Heart left ventricle (tissue), 16 donors: ENCODE data around the gene ATXN1. TPM values are rescaled to one million over a fixed set of nuclear protein-coding genes. Genes with fewer than 3 reads are reported as not detected.

Experiments used
- ATAC-seq, 4 donors: fragments of 200-7000 bp; cut with Tn5 transposase; one replicate each; pipeline ENCODE4 v1.9.1; 2020 to 2022; ENCODE audit warnings: moderate library complexity in 4 of 4, mild to moderate bottlenecking in 3 of 4, moderate number of reproducible peaks in 1 of 4
- DNase-seq, 5 donors: peaks; one replicate each; pipeline ENCODE4 v3.0.0-alpha.2; 2020
- H3K27ac ChIP-seq, 12 donors: fragments of 200-600 bp; sonication (generic) in 4 of 12; one replicate each; pipeline versions ENCODE4 v1.5.0 to v1.8.0; 2016 to 2022; ENCODE audit warnings: mild to moderate bottlenecking in 2 of 12
- H3K27me3 ChIP-seq, 9 donors: fragments of 200-600 bp; sonication (generic) in 2 of 9; one replicate each; pipeline versions ENCODE4 v1.5.1 to v1.8.0; 2016 to 2022; ENCODE audit warnings: mild to moderate bottlenecking in 3 of 9
- H3K36me3 ChIP-seq, 9 donors: fragments of 200-600 bp; sonication (generic) in 2 of 9; one replicate each; pipeline versions ENCODE4 v1.5.0 to v1.8.0; 2018 to 2022; ENCODE audit warnings: mild to moderate bottlenecking in 2 of 9
- H3K4me1 ChIP-seq, 12 donors: fragments of 200-600 bp; sonication (generic) in 4 of 12; one replicate each; pipeline versions ENCODE4 v1.5.0 to v1.8.0; 2016 to 2022; ENCODE audit warnings: mild to moderate bottlenecking in 3 of 12
- H3K4me3 ChIP-seq, 12 donors: fragments of 200-600 bp; sonication (generic) in 4 of 12; one replicate each; pipeline versions ENCODE4 v1.5.0 to v1.8.0; 2017 to 2022; ENCODE audit warnings: mild to moderate bottlenecking in 9 of 12, moderate library complexity in 4 of 12
- H3K9me3 ChIP-seq, 12 donors: fragments of 200-600 bp; sonication (generic) in 4 of 12; one replicate each; pipeline versions ENCODE4 v1.5.0 to v1.8.0; 2016 to 2022; ENCODE audit warnings: mild to moderate bottlenecking in 1 of 12
- POLR2A ChIP-seq, 2 donors: fragments of 450-650 bp; IDR thresholded peaks; one replicate each; pipeline ENCODE4 v1.6.1; 2017; ENCODE audit warnings: antibody characterized with exemption in 2 of 2, mild to moderate bottlenecking in 2 of 2, moderate library complexity in 2 of 2
- WGBS, 4 donors: extraction: QIAGEN DNeasy Blood & Tissue Kit in 2 of 4; methylation state at CpG; one replicate each; pipeline versions ENCODE4 v1.1.5 to v1.1.7; 2013 to 2018; 5-methylcytosine and 5-hydroxymethylcytosine counted together
- intact Hi-C, 10 donors: fragments of 100-400 bp; cut with DNase I; formaldehyde crosslinking; loops; one replicate each; pipeline versions ENCODE4 v1.11.1 to v1.14.2; 2022
- polyA plus RNA-seq, 2 donors: library from polyadenylated mRNA; stranded (reverse); fragments of 200-250 nt; gene quantifications; one replicate each; pipeline ENCODE4 v1.2.3, GENCODE V29; 2013
- total RNA-seq, 9 donors: library from RNA; depleted of rRNA in 2 of 9; stranded (reverse); fragments of >200 nt in 2 of 9; fragmentation: NEBNext Ultra II Directional in 3 of 9; extraction: Animal tissue kit (Norgen Biotek cat#: 25700) in 3 of 9; gene quantifications; one replicate each; pipeline versions ENCODE4 v1.1.0 to v1.2.4, GENCODE V29; 2016 to 2023
- TF ChIP-seq, protein P1 (sequence below), 12 donors: fragments of 200-600 bp; sonication (generic) in 4 of 12; IDR thresholded peaks; one replicate each; pipeline versions ENCODE4 v1.5.0 to v1.8.0; 2018 to 2022; ENCODE audit warnings: antibody characterized with exemption in 12 of 12, mild to moderate bottlenecking in 5 of 12
- donor health status: ischemic (EF 13 %, LVEDD 7.1; RV severe dilation, severe dysfunction).
- donor health status: healthy with polysubstance abuse.
- donor health status: DM: no; HTN: yes; CAD: no.
- donor health status: DM: no; HTN: no; CAD: no.
- donor health status: ischemic (EF 25% LVEDD 6.9; RV normal size, moderate dysfunction).
- donor health status: ischemic (EF 25% LVEDD 5.7; RV mildly dilated, moderate dysfunction).
- donor health status: healthy.
- donor health status: DM: yes; HTN: yes; CAD: no.
- donor health status: ischemic (EF 35%, LVEDD 5.7; RV mildly dilated, moderate dysfunction).
- donor health status: nonischemic (EF 11% LVEDD 7.7; RV severe dilation, severe dysfunction).
- donor health status: DM: yes; HTN: yes; CAD: no.
- donor health status: PGD.
- donor health status: ischemic (EF 29% LVEDD 5.4; RV normal size, mild dysfunction).
- donor health status: nonischemic (EF 23%, LVEDD 6.1; RV moderate dilation, normal function).

The ATXN1 gene
- total and polyA plus RNA-seq, 11 donors: 8.7 to 51.8 (median 36.0) TPM

DNA sequence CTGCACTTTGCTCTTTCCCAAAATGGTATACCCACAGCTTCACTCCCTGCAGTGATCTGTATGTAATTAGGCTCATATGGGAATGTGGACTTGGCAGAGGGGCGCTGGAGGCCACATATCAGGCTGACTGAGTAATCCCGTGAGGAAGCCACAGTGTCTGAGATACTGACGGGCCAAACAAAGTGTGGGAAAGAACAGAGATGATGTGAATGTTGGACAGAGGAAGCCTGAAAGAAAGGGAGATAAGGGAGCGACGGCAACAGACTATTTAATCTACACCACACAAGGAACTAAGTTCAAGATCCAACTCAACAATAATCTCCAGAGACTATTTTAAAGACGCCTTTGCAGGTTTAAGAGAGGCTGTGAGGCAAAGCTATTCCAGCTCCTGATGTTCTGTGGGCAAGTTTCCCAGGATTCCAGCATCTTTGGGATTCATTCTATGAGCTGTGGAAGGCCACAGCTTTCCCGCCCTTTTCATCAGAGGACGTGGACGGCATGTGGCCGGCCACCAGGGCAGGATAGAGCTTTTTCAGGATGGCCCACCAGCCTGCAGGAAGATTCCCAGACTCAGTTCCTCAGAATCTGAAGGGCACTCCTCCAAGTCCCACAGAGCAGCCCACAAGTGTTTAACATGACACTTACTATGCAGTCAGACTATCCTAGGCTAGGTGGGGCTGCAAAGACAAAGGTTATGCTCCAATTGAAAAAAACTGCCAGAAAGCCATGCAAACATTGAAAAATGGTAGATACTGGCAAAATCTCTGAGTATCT, 237.5 kb downstream of the ATXN1 start:
- H3K36me3 ChIP-seq: peaks cover 0 to 25% (median 12%) of the 10 kb centered on the region in 9 donors
- peak; percentile 68 to 86 (median 81) for ATAC-seq
- no peak for TF ChIP-seq POLR2A (IDR thresholded peaks at IDR 0.05)
- TF ChIP-seq, protein P1, sequence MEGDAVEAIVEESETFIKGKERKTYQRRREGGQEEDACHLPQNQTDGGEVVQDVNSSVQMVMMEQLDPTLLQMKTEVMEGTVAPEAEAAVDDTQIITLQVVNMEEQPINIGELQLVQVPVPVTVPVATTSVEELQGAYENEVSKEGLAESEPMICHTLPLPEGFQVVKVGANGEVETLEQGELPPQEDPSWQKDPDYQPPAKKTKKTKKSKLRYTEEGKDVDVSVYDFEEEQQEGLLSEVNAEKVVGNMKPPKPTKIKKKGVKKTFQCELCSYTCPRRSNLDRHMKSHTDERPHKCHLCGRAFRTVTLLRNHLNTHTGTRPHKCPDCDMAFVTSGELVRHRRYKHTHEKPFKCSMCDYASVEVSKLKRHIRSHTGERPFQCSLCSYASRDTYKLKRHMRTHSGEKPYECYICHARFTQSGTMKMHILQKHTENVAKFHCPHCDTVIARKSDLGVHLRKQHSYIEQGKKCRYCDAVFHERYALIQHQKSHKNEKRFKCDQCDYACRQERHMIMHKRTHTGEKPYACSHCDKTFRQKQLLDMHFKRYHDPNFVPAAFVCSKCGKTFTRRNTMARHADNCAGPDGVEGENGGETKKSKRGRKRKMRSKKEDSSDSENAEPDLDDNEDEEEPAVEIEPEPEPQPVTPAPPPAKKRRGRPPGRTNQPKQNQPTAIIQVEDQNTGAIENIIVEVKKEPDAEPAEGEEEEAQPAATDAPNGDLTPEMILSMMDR (IDR thresholded peaks at IDR 0.05): no peak
- no peaks in the 10 kb centered on the region for H3K27me3 ChIP-seq
- peak in 4 of 5 donors; percentile 33 to 51 (median 38) for DNase-seq
- H3K4me3 ChIP-seq: no peak overlapping the region
- WGBS, 4 donors: 36 to 49% (median 45%) methylated on average over 10 of the region's 10 CpGs
- peaks cover 0 to 24% (median 11%) of the 10 kb centered on the region in 12 donors for H3K4me1 ChIP-seq
- H3K9me3 ChIP-seq: no peaks in the 10 kb centered on the region
- H3K27ac ChIP-seq: peak overlapping the region in 3 of 12 donors; percentile 1 to 28 (median 20)
- intact Hi-C loops: no loop called here

DNA sequence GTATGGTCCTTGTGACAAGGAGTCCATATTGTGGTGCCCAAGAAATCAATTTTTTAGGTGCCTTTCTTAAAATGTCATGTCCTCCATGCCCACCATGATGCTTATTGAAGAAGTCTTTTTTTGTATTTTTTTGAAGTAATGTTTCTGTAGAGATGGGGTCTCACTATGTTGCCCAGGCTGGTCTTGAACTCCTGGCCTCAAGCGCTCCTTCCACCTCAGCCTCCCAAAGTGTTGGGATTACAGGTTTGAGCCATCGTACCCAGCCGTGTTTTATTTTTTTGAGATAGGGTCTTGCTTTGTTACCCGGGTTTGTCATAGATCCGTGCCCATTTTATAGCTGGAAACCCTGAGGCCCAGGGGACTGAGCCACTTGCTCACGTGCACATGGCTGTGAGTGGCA, 238.3 kb downstream of the ATXN1 start:
- Histone ChIP-seq H3K4me1 (peaks cover 0 to 26% (median 11%) of the 10 kb centered on the region in 12 donors), H3K4me3 (no peak overlapping the region), H3K27me3 (no peaks in the 10 kb centered on the region), H3K27ac (no peak overlapping the region), H3K36me3 (peaks cover 0 to 25% (median 12%) of the 10 kb centered on the region in 9 donors), H3K9me3 (no peaks in the 10 kb centered on the region)
- TF ChIP-seq, protein P1 (IDR thresholded peaks at IDR 0.05): no peak
- no peak for TF ChIP-seq POLR2A (IDR thresholded peaks at IDR 0.05)
- WGBS, 4 donors: 94 to 97% (median 95%) methylated on average over 6 of the region's 6 CpGs
- ATAC-seq: no peak
- intact Hi-C loops: no loop called here
- no peak for DNase-seq

DNA sequence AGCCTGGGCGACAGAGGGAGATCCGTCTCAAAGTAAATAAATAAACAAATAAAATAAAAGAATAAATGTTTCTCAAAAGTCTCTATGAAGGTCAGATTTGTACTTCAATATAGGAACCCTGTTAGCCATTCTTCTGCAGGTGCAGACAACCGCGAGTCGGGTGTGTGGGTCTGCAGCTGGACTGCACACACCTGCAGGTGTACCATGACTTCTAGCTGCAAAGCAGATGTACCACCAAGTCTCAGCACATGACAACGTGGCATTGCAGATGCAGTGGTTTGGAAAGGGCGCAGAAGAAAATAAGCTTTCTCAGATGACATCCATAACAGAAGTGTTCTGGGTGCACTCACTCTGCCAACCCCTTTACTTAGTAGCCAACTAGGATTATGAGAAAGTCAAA, 239.7 kb downstream of the ATXN1 start:
- DNase-seq (no peak), ATAC-seq (no peak)
- H3K4me1 ChIP-seq: peaks cover 0 to 27% (median 11%) of the 10 kb centered on the region in 12 donors
- H3K4me3 ChIP-seq: no peak overlapping the region
- H3K27me3 ChIP-seq: no peaks in the 10 kb centered on the region
- intact Hi-C loops: no loop called here
- no peak for TF ChIP-seq POLR2A (IDR thresholded peaks at IDR 0.05)
- TF ChIP-seq, protein P1 (IDR thresholded peaks at IDR 0.05): no peak
- H3K9me3 ChIP-seq: no peaks in the 10 kb centered on the region
- H3K27ac ChIP-seq: no peak overlapping the region
- peaks cover 0 to 25% (median 12%) of the 10 kb centered on the region in 9 donors for H3K36me3 ChIP-seq
- 92 to 97% (median 94%) methylated on average over 7 of the region's 7 CpGs for WGBS, 4 donors
